SU-DHL-6 (cell line): ENCODE results near the gene SDR39U1.

Source experiments
- H2AFZ ChIP-seq: fragments of 200-600 bp; sonication (generic); 2 replicates; pipeline ENCODE4 v1.6.1; 2014; ENCODE audit warnings: low read depth, mild to moderate bottlenecking, moderate library complexity, mixed read lengths, antibody characterized with exemption, low read length; ENCODE audit not compliant: severe bottlenecking
- H3F3A ChIP-seq: fragments of 200-600 bp; shearing (Covaris generic); 2 replicates; pipeline ENCODE4 v1.6.0; 2016; ENCODE audit warnings: antibody characterized with exemption, mild to moderate bottlenecking; ENCODE audit not compliant: insufficient read depth
- H3K27ac ChIP-seq: fragments of 200-600 bp; sonication (generic); 2 replicates; pipeline ENCODE4 v1.5.1; 2016; ENCODE audit warnings: low read depth, mild to moderate bottlenecking, low read length, moderate library complexity, mixed read lengths
- H3K27me3 ChIP-seq: fragments of 200-600 bp; sonication (generic), shearing (Covaris generic); 2 replicates; pipeline ENCODE4 v1.6.0; 2014; ENCODE audit warnings: mild to moderate bottlenecking, low read length
- H3K36me3 ChIP-seq: fragments of 200-600 bp; sonication (generic); 2 replicates; pipeline ENCODE4 v1.6.1; 2014; ENCODE audit warnings: mild to moderate bottlenecking, low read length, mixed read lengths
- H3K4me2 ChIP-seq: fragments of 300-600, 200-600 bp; shearing (Covaris generic), sonication (generic); 2 replicates; pipeline ENCODE4 v1.6.0; 2014; ENCODE audit warnings: low read length, low read depth, mild to moderate bottlenecking; ENCODE audit not compliant: poor library complexity, severe bottlenecking
- H3K4me3 ChIP-seq: fragments of 200-600 bp; sonication (generic); 2 replicates; pipeline ENCODE4 v1.5.1; 2014; ENCODE audit warnings: antibody characterized with exemption, low read length, mild to moderate bottlenecking, mixed read lengths; ENCODE audit not compliant: insufficient read depth, poor library complexity, severe bottlenecking
- H3K79me2 ChIP-seq: fragments of 200-600 bp; sonication (generic); 2 replicates; pipeline ENCODE4 v1.6.1; 2014; ENCODE audit warnings: mild to moderate bottlenecking, low read length, moderate library complexity; ENCODE audit not compliant: insufficient read depth
- H3K9ac ChIP-seq: fragments of 200-600 bp; sonication (generic); 2 replicates; pipeline ENCODE4 v1.7.0; 2014; ENCODE audit warnings: mild to moderate bottlenecking, low read length
- H3K9me2 ChIP-seq: fragments of 200-600 bp; sonication (generic); replicated peaks from 2 replicates; pipeline ENCODE4 v1.6.1; 2014; ENCODE audit warnings: low read length; ENCODE audit not compliant: insufficient read depth
- H3K9me3 ChIP-seq: fragments of 200-600 bp; sonication (generic); 2 replicates; pipeline ENCODE4 v1.6.1; 2014; ENCODE audit warnings: low read length, mixed read lengths; ENCODE audit not compliant: insufficient read depth
- H4K20me1 ChIP-seq: fragments of 200-600 bp; sonication (generic); 2 replicates; pipeline ENCODE4 v1.6.1; 2014; ENCODE audit warnings: low read depth, mild to moderate bottlenecking, antibody characterized with exemption, low read length, moderate library complexity, mixed read lengths
- EZH2phosphoT487 ChIP-seq: fragments of 200-600 bp; sonication (generic), shearing (Covaris generic); conservative IDR thresholded peaks from 2 replicates; pipeline ENCODE4 v1.6.1; 2018; ENCODE audit warnings: mild to moderate bottlenecking, antibody characterized with exemption, low read length, moderate library complexity, mixed read lengths
- TF ChIP-seq, protein P1 (sequence below): fragments of 200-600 bp; sonication (generic); IDR thresholded peaks from one replicate; pipeline ENCODE4 v1.5.1; 2017; ENCODE audit warnings: antibody characterized with exemption, mild to moderate bottlenecking, low read length, moderate library complexity; ENCODE audit not compliant: insufficient read depth, poor library complexity, severe bottlenecking

Gene SDR39U1

DNA sequence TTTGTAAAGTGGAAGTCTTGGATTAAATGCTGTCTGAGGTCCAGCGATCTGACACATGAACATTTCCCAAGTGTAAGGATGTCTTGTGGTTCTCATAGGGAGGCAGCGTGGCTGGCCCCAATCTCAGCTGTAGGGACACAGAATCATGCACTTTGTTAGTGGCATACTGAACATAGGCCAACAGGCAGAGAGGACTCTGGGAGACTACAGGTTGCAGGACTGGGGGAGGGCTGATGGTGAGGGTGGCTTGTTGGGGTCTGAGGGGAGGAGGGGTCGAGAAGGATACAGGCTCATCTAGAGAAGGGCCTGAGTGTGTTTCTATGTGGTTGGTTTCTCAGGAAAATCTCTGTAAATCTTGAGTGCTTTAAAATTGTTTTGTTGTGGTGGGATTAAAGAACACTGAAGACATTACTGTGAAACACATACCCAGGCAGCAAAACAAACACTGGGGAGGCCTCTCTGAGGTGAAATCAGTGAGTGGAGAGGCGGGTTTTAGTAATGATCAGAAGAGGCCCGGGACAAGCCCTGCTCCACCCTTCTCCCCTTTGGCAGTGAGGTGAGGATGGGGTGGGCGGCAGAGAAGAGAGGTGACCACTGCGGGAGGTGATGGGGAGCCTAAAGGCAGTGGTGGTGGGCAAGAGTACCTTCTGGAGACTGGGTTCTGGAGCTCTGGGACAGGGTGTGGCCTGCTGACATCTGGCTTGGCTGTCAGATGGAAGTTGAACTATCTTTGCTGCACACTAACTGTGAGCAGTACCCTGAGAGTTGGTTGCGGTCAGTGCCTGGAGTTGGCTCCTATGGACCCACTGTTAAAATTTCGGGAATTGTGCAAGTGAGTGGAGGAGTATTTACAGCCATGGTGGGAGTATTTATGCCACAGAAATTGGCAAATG lies 40.5 kb downstream of the SDR39U1 start:
- no peak overlapping the region for H2AFZ ChIP-seq
- no peaks in the 10 kb centered on the region for H3K36me3 ChIP-seq
- no peak overlapping the region for H3K27ac ChIP-seq
- no peak overlapping the region for H3K9ac ChIP-seq
- H3K79me2 ChIP-seq = no peaks in the 10 kb centered on the region
- H3K9me2 ChIP-seq = no peaks in the 10 kb centered on the region
- H3F3A ChIP-seq = no peaks in the 10 kb centered on the region
- no peak overlapping the region for H3K4me2 ChIP-seq
- H3K4me3 ChIP-seq = no peak overlapping the region
- H3K9me3 ChIP-seq = no peaks in the 10 kb centered on the region
- H4K20me1 ChIP-seq = no peaks in the 10 kb centered on the region
- no peak for TF ChIP-seq EZH2phosphoT487
- TF ChIP-seq, protein P1, sequence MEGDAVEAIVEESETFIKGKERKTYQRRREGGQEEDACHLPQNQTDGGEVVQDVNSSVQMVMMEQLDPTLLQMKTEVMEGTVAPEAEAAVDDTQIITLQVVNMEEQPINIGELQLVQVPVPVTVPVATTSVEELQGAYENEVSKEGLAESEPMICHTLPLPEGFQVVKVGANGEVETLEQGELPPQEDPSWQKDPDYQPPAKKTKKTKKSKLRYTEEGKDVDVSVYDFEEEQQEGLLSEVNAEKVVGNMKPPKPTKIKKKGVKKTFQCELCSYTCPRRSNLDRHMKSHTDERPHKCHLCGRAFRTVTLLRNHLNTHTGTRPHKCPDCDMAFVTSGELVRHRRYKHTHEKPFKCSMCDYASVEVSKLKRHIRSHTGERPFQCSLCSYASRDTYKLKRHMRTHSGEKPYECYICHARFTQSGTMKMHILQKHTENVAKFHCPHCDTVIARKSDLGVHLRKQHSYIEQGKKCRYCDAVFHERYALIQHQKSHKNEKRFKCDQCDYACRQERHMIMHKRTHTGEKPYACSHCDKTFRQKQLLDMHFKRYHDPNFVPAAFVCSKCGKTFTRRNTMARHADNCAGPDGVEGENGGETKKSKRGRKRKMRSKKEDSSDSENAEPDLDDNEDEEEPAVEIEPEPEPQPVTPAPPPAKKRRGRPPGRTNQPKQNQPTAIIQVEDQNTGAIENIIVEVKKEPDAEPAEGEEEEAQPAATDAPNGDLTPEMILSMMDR = no peak
- no peaks in the 10 kb centered on the region for H3K27me3 ChIP-seq

DNA sequence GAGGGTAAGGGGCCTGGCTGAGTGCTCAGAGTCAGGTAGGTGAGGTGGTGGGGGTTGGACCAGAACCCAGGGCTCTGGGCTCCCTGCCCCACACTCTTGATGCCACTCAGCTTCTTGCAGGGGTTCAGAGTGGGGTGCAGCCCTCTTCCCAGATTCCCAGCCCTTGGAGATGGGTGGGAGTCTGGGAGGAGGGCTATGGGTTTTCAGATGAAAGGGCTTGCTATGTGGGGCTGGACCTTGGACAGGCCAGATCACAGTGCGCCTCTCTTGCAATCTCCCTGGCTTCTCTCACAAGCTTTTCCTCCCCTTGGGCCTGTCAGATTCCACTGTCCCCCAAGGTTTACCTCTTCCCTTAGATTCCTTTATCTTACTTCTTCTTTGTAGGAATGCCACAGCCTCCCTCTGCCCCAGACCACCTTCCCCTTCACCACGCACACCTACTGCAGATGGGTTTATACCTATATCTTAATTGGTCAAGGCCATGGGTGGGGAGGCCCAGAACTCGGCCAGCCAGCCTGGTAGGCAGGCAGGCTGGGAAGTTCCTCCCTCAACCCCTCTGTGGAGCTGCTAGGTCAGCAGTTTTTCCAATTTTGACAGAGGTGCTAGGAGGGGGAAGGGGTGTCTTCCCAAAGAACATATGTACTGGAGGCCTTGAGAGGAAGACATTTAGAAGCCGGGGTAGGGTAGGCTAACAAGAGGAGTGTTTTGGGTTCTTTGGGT lies 42.4 kb downstream of the SDR39U1 start:
- Histone ChIP-seq H3K79me2 (no peaks in the 10 kb centered on the region), H3K27ac (no peak overlapping the region), H3K9me2 (no peaks in the 10 kb centered on the region), H3K9ac (no peak overlapping the region), H4K20me1 (no peaks in the 10 kb centered on the region), H3K27me3 (no peaks in the 10 kb centered on the region), H3K4me2 (no peak overlapping the region), H2AFZ (no peak overlapping the region), H3F3A (no peaks in the 10 kb centered on the region), H3K36me3 (no peaks in the 10 kb centered on the region), H3K9me3 (no peaks in the 10 kb centered on the region), H3K4me3 (no peak overlapping the region)
- TF ChIP-seq EZH2phosphoT487 = no peak

DNA sequence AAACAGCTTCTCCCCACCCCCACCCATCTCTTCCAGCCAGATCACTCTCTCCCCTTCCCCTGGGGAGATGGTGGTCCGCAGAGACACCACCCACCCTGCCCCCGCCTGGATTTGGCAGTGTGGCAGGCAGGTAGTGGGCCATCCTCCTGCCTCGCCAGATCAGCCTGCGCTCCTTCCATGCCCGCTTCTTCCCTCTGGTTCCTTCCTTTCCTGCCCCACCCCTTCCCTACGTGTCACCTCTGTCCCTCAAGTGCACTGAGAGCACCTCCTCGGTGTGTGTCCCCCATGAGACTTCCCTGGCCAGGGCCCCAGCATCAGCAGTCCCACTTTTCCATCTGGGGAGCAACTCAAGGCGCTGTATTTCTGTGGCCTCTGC lies 43.1 kb downstream of the SDR39U1 start:
- H2AFZ ChIP-seq = no peak overlapping the region
- no peak overlapping the region for H3K4me2 ChIP-seq
- no peaks in the 10 kb centered on the region for H3K79me2 ChIP-seq
- H3K9me3 ChIP-seq = no peaks in the 10 kb centered on the region
- H3K9me2 ChIP-seq = no peaks in the 10 kb centered on the region
- no peaks in the 10 kb centered on the region for H3K27me3 ChIP-seq
- H3K36me3 ChIP-seq = no peaks in the 10 kb centered on the region
- no peak overlapping the region for H3K4me3 ChIP-seq
- no peaks in the 10 kb centered on the region for H4K20me1 ChIP-seq
- no peak overlapping the region for H3K9ac ChIP-seq
- TF ChIP-seq, protein P1 = no peak
- no peak for TF ChIP-seq EZH2phosphoT487
- no peak overlapping the region for H3K27ac ChIP-seq
- no peaks in the 10 kb centered on the region for H3F3A ChIP-seq
